Left lung (tissue), 10 donors: ENCODE results near the gene TMEM255B. TPM values are rescaled to one million over a fixed set of nuclear protein-coding genes. Genes with fewer than 3 reads are reported as not detected.

Experiments
- ATAC-seq: fragments of 200-7000 bp; cut with Tn5 transposase; one replicate; pipeline ENCODE4 v1.9.1; 2020; ENCODE audit warnings: moderate library complexity
- DNase-seq, 4 donors: peaks; one replicate each; pipeline ENCODE4 v3.0.0-alpha.2; 2013 to 2020
- H3K27ac ChIP-seq, 2 donors: fragments of 200-600 bp; sonication (generic) in 1 of 2; one replicate each; pipeline versions ENCODE4 v1.5.0 to v1.8.0; 2020 to 2021
- H3K27me3 ChIP-seq, 2 donors: fragments of 200-600 bp; sonication (generic) in 1 of 2; one replicate each; pipeline versions ENCODE4 v1.5.0 to v1.8.0; 2020 to 2021
- H3K36me3 ChIP-seq, 2 donors: fragments of 200-600 bp; sonication (generic) in 1 of 2; one replicate each; pipeline versions ENCODE4 v1.5.0 to v1.8.0; 2020 to 2021
- H3K4me1 ChIP-seq, 2 donors: fragments of 200-600 bp; one replicate each; pipeline ENCODE4 v1.8.0; 2021
- H3K4me3 ChIP-seq, 2 donors: fragments of 200-600 bp; sonication (generic) in 1 of 2; one replicate each; pipeline versions ENCODE4 v1.5.0 to v1.8.0; 2020 to 2021; ENCODE audit warnings: mild to moderate bottlenecking in 1 of 2
- H3K9me3 ChIP-seq, 2 donors: fragments of 200-600 bp; sonication (generic) in 1 of 2; one replicate each; pipeline versions ENCODE4 v1.5.0 to v1.8.0; 2020 to 2021
- intact Hi-C, 2 donors: fragments of 100-400 bp; cut with DNase I; formaldehyde crosslinking; loops; one replicate each; pipeline versions ENCODE4 v1.11.2 to v1.14.2; 2022
- polyA plus RNA-seq, 6 donors: library from polyadenylated mRNA; unstranded; fragments of 120-200 nt; gene quantifications; one replicate each; pipeline ENCODE4 v1.2.1, GENCODE V29; 2013; ENCODE audit not compliant: insufficient read length in 6 of 6
- total RNA-seq, 2 donors: library from RNA; stranded (reverse); fragmentation: NEBNext Ultra II Directional; extraction: Animal tissue kit (Norgen Biotek cat#: 25700); gene quantifications; one replicate each; pipeline ENCODE4 v1.2.1, GENCODE V29; 2021
- TF ChIP-seq, protein P1 (sequence below), 2 donors: fragments of 200-600 bp; sonication (generic) in 1 of 2; IDR thresholded peaks; one replicate each; pipeline versions ENCODE4 v1.5.0 to v1.8.0; 2021; ENCODE audit warnings: antibody characterized with exemption in 2 of 2
- donor health status: DM: no; HTN: yes; CAD: no.
- donor health status: DM: no; HTN: no; CAD: no.

Gene TMEM255B
- total and polyA plus RNA-seq, 8 donors = 10.4 to 30.7 (median 15.7) TPM

DNA sequence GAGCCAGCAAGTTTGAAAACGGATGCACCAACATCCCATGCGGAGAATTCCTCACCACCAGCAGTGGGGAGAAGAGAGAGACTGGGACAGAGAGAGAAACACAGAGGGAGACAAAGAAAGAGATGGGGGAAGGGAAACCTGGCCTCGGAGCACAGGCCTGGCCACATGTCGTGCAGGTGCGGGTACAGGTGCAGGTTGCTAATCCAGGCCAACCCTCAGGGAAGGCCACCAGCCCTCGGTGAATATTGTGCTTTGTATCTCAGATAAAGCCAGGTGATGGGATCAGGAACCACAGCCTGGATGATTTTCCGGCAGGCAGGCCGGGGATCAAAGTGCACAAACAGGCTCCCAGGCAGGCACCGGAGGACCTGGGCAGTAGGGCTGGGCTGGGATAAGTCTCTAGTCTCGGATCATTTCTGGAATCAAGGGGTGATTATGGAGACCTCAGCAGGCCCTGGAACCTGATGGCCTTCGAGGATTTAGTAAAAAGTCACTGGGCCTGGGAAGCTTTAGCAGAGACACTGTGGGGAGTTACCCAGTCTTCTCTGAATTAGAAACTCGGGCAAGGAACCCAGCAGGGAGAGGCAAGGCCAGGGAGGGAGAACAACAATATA is 101.1 kb downstream of the TMEM255B start:
- DNase-seq = no peak
- intact Hi-C loops = no loop called here
- no peaks in the 10 kb centered on the region for H3K9me3 ChIP-seq
- TF ChIP-seq, protein P1, sequence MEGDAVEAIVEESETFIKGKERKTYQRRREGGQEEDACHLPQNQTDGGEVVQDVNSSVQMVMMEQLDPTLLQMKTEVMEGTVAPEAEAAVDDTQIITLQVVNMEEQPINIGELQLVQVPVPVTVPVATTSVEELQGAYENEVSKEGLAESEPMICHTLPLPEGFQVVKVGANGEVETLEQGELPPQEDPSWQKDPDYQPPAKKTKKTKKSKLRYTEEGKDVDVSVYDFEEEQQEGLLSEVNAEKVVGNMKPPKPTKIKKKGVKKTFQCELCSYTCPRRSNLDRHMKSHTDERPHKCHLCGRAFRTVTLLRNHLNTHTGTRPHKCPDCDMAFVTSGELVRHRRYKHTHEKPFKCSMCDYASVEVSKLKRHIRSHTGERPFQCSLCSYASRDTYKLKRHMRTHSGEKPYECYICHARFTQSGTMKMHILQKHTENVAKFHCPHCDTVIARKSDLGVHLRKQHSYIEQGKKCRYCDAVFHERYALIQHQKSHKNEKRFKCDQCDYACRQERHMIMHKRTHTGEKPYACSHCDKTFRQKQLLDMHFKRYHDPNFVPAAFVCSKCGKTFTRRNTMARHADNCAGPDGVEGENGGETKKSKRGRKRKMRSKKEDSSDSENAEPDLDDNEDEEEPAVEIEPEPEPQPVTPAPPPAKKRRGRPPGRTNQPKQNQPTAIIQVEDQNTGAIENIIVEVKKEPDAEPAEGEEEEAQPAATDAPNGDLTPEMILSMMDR (IDR thresholded peaks at IDR 0.05) = no peak
- no peaks in the 10 kb centered on the region for H3K36me3 ChIP-seq
- H3K27me3 ChIP-seq = peaks cover 0 to 35% of the 10 kb centered on the region in 2 donors
- peaks cover 16 to 53% of the 10 kb centered on the region in 2 donors for H3K4me1 ChIP-seq
- no peak for ATAC-seq
- no peak overlapping the region for H3K4me3 ChIP-seq
- no peak overlapping the region for H3K27ac ChIP-seq

DNA sequence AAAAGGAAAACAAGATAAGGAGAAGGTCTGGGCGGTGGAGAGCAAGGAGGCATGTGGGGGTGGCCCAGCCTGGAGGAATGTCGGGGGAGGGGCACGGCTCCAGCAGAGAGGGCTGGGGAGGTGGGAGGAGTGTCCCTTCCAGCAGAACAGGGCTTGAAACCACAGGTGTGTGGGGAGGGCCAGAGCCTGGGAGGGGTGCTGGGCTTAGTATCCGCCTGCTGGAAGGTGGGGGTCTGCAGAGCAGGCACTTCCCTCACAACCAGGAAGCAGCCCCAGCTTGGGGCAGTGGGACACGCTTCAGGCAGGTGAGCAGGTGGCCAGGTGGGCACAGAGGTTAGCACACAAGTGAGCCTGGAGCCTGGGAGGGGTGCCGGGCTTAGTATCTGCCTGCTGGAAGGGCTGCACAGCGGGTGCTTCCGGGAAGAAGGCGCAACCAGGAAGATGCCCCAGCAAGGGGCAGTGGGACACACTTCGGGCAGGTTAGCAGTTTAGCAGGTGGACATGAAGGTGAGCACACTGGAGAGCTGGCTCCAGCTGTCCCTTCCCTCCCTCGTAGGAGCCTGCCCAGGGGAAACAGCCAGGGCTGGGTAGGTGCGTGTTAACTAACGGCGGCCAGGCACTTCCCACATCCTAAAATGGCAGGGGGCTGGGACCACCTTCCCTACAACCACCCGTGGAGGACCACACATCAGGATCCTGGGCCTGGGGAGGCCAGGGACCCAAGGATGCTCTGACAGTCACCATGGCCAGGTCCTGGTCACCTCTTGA is 101.8 kb downstream of the TMEM255B start:
- peak; percentile 66 for ATAC-seq
- intact Hi-C loops = no loop called here

DNA sequence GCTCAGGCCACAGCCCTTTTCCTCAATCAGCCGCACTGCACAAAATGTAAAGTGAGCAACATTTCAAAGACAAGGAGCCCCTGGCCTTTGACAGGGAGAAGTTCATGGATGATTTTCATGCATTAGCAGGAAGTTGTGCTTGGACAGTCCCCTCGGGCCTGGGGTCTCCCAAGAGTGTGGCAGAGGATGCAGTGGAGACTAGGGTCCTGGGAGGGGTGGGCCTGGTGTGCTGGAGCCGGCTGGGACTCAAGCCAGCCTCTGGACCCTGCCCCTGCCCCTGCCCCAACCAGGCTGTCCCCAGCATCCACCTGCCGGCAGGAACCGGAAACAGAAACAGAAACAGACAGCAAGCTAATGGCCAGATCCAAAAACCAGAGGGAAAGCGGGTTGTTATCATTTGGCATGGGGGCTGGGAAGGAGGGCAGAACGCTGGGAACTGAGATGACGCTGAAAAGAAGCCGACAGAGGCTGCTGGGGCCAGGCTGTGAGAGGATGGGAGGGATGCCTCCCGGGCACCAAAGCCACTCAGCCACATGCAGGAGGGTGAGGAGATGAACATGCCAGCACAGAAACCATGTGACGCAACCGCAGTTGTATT is 102.5 kb downstream of the TMEM255B start:
- no peak overlapping the region for H3K27ac ChIP-seq
- ATAC-seq (no peak), DNase-seq (no peak)
- TF ChIP-seq, protein P1 (IDR thresholded peaks at IDR 0.05) = no peak
- no peaks in the 10 kb centered on the region for H3K36me3 ChIP-seq
- H3K27me3 ChIP-seq = peaks cover 0 to 49% of the 10 kb centered on the region in 2 donors
- peak overlapping the region in 1 of 2 donors; percentile 71 for H3K4me3 ChIP-seq
- intact Hi-C loops = no loop called here
- peaks cover 11 to 44% of the 10 kb centered on the region in 2 donors for H3K4me1 ChIP-seq
- no peaks in the 10 kb centered on the region for H3K9me3 ChIP-seq

More for the DNA sequence above, 101.8 kb downstream of the TMEM255B start:
- no peaks in the 10 kb centered on the region for H3K36me3 ChIP-seq
- no peak overlapping the region for H3K27ac ChIP-seq
- DNase-seq = peak in 3 of 4 donors; percentile 36 to 75 (median 64)
- TF ChIP-seq, protein P1 (IDR thresholded peaks at IDR 0.05) = no peak
- H3K4me1 ChIP-seq = peaks cover 16 to 51% of the 10 kb centered on the region in 2 donors
- no peaks in the 10 kb centered on the region for H3K9me3 ChIP-seq
- H3K27me3 ChIP-seq = peaks cover 0 to 42% of the 10 kb centered on the region in 2 donors
- H3K4me3 ChIP-seq = no peak overlapping the region

DNA sequence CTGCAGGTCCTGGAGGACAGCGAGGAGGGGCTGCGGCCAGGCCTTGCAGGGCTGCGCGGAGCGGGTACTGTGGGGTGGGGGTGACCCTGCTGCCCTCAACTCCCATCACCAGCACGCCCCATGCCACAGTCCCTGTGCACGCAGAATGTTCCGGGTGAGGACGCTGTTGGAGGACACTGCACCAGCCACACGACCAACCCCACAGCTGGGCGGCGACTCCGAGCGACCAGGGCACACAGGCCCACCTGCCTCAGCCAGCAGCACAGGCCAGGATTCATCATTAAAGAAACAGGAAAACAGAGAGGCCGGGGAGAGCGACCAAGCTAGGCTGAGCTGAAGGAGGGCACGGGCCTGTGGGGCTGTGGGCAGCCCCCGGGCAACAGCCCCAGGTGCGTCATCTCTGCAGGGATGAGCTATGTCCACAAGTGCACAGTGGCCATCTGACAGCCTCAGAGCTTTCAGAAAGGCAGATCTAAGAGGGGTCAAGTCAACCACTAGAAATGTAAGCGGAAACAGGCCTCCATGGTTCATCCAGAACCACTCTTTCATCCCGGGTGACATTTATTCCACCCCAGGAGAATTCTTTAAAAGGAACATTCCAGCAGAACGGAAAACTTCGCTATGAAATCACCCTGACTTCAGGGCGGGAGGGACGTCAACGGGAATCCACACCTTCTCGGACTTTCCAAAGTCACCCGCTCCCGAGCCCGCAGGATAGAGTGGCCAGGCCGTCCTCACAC is 103.3 kb downstream of the TMEM255B start:
- intact Hi-C loops = no loop called here
- Histone ChIP-seq H3K9me3 (no peaks in the 10 kb centered on the region), H3K27me3 (peaks cover 0 to 54% of the 10 kb centered on the region in 2 donors), H3K36me3 (no peaks in the 10 kb centered on the region), H3K4me1 (peaks cover 6 to 39% of the 10 kb centered on the region in 2 donors), H3K27ac (peak overlapping the region; percentile 74 to 80), H3K4me3 (peak overlapping the region; percentile 71 to 81)
- ATAC-seq = no peak
- DNase-seq = peak in 1 of 4 donors; percentile 62
- TF ChIP-seq, protein P1 (IDR thresholded peaks at IDR 0.05) = no peak
